GM18526 (cell line): ENCODE results near the gene CHERP.

Experiments
- POLR2A ChIP-seq: IDR thresholded peaks from 3 replicates; pipeline ENCODE4 v1.6.1; 2011; ENCODE audit not compliant: insufficient read length; ENCODE audit errors: extremely low read depth

Gene CHERP

DNA sequence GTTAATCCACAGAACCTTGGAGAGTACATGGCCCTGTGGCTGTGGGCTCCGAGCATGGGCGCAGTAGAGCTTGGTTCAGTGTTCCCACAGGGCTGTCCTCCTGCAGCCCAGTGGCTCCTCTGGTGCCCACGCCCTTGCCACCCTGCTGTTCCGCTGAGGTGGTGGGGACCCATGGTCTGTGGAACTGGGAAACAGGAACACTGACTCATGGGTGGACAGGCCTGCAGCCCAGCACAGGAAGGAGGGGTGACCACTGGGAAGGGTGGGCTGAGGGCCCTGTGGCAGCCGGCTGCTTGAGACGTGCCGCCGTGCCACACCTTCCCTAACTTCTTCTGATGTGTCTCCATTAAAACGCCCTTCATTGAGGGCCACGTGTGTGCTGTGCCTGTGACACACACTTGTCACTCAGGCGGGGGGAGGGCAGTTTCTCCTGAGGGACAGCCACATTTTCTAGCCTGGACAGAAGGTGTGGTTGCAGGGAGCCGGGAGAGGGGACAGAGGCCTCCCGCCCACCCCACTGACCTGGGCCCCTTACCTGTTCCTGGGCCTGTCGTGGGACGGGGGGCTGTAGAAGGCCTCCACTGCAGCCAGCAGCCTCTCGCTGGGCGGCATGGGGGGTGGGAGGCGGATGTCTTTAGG lies 21.1 kb downstream of the CHERP start:
- TF ChIP-seq POLR2A, result no peak

GRCh38 chr19:16520074-16520973 lies 21.9 kb downstream of the CHERP start:
- no peak for TF ChIP-seq POLR2A

DNA sequence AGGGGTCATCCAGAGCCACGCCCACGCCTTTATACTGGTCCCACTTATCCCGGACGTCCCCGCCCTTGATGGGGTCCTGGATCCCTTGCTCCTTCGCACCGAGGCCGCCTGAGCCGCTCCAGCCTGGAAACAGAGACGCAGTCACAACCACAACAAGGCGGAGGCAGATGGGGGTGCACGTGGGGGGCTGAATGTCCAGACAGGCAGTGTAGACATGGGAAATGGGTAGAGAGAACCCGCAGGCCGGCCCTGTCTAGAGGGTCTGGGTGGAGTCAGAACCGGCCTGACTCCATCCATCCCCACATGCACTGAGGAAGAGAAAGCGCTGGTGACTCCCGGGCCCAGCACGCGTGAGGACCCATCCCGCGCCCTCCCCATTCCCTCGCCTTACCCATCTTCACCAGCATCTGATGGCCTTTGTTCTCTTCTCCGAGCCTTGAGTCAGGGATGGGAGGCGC lies 23.0 kb downstream of the CHERP start:
- TF ChIP-seq POLR2A, result no peak

- TF ChIP-seq POLR2A, result no peak
These were observed 23.6 kb downstream of the CHERP start for GRCh38 chr19:16518483-16519229.

DNA sequence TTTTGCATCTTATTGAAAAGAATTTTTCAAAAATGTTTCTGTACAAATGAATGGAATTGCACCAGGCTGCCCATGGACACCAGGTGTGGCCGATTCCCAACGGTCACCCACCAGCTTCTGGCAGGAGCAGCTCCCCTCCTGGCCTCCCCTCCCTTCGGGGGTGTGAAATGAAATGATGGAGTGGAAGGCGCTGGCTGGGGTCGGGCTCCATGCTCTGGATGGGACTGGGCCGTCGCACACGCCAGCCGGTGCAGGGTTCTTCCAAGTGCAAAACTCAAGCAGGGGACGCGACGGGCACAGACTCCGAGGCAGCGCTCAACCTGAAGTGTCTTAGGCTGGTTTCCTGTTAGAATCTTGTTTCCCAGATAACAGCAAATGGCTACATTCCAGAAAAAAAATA lies 24.2 kb downstream of the CHERP start:
- TF ChIP-seq POLR2A, result no peak

- TF ChIP-seq POLR2A, result no peak
These were observed 25.2 kb downstream of the CHERP start for GRCh38 chr19:16516923-16517610.

- TF ChIP-seq POLR2A, result no peak
These were observed 25.9 kb downstream of the CHERP start for GRCh38 chr19:16516381-16516780.

GRCh38 chr19:16514383-16515019 lies 27.7 kb downstream of the CHERP start:
- TF ChIP-seq POLR2A, result no peak

DNA sequence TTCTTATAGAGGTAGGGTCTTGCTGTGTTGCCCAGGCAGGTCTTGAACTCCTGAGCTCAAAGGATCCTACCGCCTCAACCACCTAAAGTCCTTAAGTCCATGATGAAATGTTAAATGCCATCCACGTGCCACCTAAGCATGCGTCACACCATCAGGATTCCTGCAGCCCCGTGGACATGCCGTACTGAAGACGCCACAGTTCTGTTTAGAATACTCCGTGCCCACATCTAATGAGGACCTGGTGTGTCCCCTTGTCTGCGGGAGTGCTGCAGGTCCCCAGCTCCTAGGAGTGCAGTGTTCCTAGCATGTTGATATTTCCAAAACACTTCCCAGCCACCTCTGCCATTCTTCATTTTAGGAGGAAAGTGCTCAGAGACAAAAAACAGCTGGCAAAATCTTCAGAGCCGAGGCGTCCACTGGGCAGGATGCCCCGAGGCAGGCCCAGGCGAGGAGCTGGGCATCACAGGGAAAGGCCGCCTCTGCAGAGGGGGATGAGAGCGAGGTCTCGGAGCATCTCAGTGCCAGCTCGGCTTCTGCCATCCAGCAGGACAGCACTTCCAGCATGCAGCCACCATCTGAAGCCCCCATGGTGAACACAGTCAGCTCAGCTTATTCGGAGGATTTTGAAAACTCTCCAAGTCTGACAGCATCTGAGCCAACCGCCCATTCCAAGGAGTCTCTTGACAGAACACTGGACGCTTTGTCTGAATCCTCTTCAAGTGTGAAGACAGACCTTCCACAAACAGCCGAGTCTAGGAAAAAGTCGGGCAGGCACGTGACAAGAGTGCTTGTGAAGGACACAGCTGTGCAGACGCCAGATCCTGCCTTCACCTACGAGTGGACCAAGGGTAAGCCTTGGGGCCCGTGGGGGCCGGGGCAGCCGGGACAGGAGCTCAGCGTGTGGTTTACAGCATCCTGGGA lies 32.8 kb downstream of the CHERP start:
- no peak for TF ChIP-seq POLR2A

GRCh38 chr19:16508546-16508945 lies 33.7 kb downstream of the CHERP start:
- no peak for TF ChIP-seq POLR2A

- TF ChIP-seq POLR2A, result no peak
These were observed 35.3 kb downstream of the CHERP start for GRCh38 chr19:16506961-16507360.

DNA sequence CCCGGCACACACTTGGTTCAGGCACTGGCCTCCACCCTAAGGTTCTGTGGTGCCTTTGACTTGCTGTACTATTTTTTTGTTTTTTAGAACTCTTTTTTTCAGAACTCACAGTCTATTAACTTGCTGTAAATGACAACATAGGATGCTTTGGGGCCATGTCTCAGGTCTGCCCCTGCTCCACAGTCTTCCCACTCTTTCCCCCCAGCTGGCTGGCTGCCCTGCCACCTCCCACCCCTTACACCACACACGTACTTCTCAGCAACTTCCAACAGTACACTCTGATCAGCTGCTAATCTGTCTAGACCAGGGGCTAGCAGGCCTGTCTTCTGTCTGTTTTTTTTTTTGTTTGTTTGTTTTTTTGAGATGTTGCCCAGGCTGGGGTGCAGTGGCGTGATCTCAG lies 38.0 kb downstream of the CHERP start:
- TF ChIP-seq POLR2A, result no peak

- no peak for TF ChIP-seq POLR2A
These were observed 44.4 kb downstream of the CHERP start for GRCh38 chr19:16497837-16498236.

GRCh38 chr19:16497042-16497441 lies 45.2 kb downstream of the CHERP start:
- TF ChIP-seq POLR2A, result no peak

DNA sequence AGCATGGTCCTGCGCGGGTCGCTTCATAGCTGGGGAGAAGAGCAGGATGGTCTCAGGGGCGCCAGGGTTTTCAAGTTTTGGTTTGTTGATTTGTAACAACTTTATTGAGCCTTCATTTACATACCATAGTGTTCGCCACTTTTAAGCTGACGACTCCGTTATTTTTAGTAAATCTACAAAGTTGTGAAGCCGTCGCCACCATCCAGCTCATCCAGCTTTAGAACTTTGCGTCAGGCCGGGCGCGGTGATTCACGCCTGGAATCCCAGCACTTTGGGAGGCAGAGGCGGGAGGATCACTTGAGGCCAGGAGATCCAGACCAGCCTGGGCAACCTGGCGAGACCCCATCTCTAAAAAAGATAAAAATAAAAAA lies 45.6 kb downstream of the CHERP start:
- TF ChIP-seq POLR2A, result no peak
